Activated CD8-positive, alpha-beta T cell treated with anti-CD3 and anti-CD28 coated beads for 36 hours (primary cell): Measurements from ENCODE around the gene GSTP1. TPM values are rescaled to one million over a fixed set of nuclear protein-coding genes. Genes with fewer than 3 reads are reported as not detected.

Experiments
- ATAC-seq: fragments of 200-7000 bp; cut with Tn5 transposase; one replicate; pipeline ENCODE4 v1.10.0; 2021; ENCODE audit warnings: mild to moderate bottlenecking, moderate library complexity
- CTCF ChIA-PET: fragments of 350-600 bp; sonication (Branson Sonifier 250); formaldehyde crosslinking; loops from one replicate; lab custom pipeline; 2021; ENCODE audit warnings: antibody characterized with exemption; lab: Charles Lee
- POLR2A ChIA-PET: fragments of 350-600 bp; sonication (Branson Sonifier 250); formaldehyde crosslinking; loops from one replicate; lab custom pipeline; 2021; ENCODE audit warnings: antibody characterized with exemption; lab: Charles Lee
- DNase-seq: peaks from one replicate; pipeline ENCODE4 v3.0.0-alpha.2; 2020
- H3K27ac Mint-ChIP-seq: one replicate; pipeline ENCODE4 v1.8.0; 2021; ENCODE audit warnings: mild to moderate bottlenecking, mixed read lengths
- H3K27me3 Mint-ChIP-seq: one replicate; pipeline ENCODE4 v1.8.0; 2021; ENCODE audit warnings: mixed read lengths
- H3K36me3 Mint-ChIP-seq: one replicate; pipeline ENCODE4 v1.8.0; 2021; ENCODE audit warnings: low read depth, mixed read lengths
- H3K4me1 Mint-ChIP-seq: one replicate; pipeline ENCODE4 v1.8.0; 2021; ENCODE audit warnings: low read depth, mixed read lengths
- H3K4me3 Mint-ChIP-seq: one replicate; pipeline ENCODE4 v1.8.0; 2021; ENCODE audit warnings: mild to moderate bottlenecking, moderate library complexity, mixed read lengths
- H3K9me3 Mint-ChIP-seq: one replicate; pipeline ENCODE4 v1.8.0; 2021; ENCODE audit warnings: mixed read lengths
- CTCF ChIP-seq: fragments of 200-600 bp; IDR thresholded peaks from one replicate; pipeline ENCODE4 v1.8.0; 2022; ENCODE audit warnings: antibody characterized with exemption, mild to moderate bottlenecking
- intact Hi-C: fragments of 100-400 bp; cut with micrococcal nuclease; formaldehyde crosslinking; loops from one replicate; pipeline ENCODE4 v1.10.0; 2022
- total RNA-seq, 2 experiments: library from RNA; stranded (reverse); gene quantifications; one replicate each; pipeline ENCODE4 v1.2.3, GENCODE V29; 2021

The GSTP1 gene
- total RNA-seq, 2 experiments from 2014 or later: 467 to 472 TPM

- Mint-ChIP-seq H3K4me3 (peak overlapping the region; percentile 72), H3K9me3 (no peaks in the 10 kb centered on the region), H3K27ac (peak overlapping the region; percentile 74), H3K27me3 (no peaks in the 10 kb centered on the region), H3K36me3 (peaks cover 5% of the 10 kb centered on the region), H3K4me1 (peaks cover 7% of the 10 kb centered on the region)
- CTCF ChIA-PET: interaction anchor here (0.6 to 8.6 kb wide), 19 partner anchors 9 to 388 kb away, joined by 3 to 127 read pairs (median 4); partner anchors contain the start of genes ACY3, GSTP1 and TBX10
- TF ChIP-seq CTCF: no peak
- DNase-seq: no peak
- no peak for ATAC-seq
- intact Hi-C loops: no loop called here
- POLR2A ChIA-PET: interaction anchor here (1.0 to 5.9 kb wide), 15 partner anchors 9 to 191 kb away, joined by 3 to 48 read pairs (median 5); partner anchors contain the start of genes ACY3, GSTP1, NDUFV1 and PTPRCAP
Measured at GRCh38 chr11:67628710-67629385, 45.2 kb downstream of the GSTP1 start.

GRCh38 chr11:67629386-67630227, 46.0 kb downstream of the GSTP1 start, which contains the start of gene NUDT8:
TSS of gene NUDT8 (minus strand) at chr11:67629937. CDS start at chr11:67629911, 26 bp downstream.
- TF ChIP-seq CTCF: peak; percentile 96
- Mint-ChIP-seq H3K4me1 (peaks cover 7% of the 10 kb centered on the region), H3K36me3 (peaks cover 5% of the 10 kb centered on the region), H3K4me3 (peak within 1 kb of the TSS; percentile 72), H3K27me3 (no peaks in the 10 kb centered on the region), H3K27ac (peak within 1 kb of the TSS; percentile 93), H3K9me3 (no peaks in the 10 kb centered on the region)
- intact Hi-C loops: no loop called here
- peak; percentile 60 for ATAC-seq
- POLR2A ChIA-PET: interaction anchor here (0.6 to 5.9 kb wide), 17 partner anchors 8 to 192 kb away, joined by 3 to 48 read pairs (median 5); partner anchors contain the start of genes ACY3, GSTP1, NDUFV1 and PTPRCAP
- DNase-seq: peak; percentile 94
- CTCF ChIA-PET: interaction anchor here (0.6 to 8.6 kb wide), 20 partner anchors 10 to 389 kb away, joined by 3 to 127 read pairs (median 4); partner anchors contain the start of genes ACY3, GSTP1 and TBX10

GRCh38 chr11:67630228-67630942, 46.8 kb downstream of the GSTP1 start:
- Mint-ChIP-seq H3K36me3 (peaks cover 5% of the 10 kb centered on the region), H3K27me3 (no peaks in the 10 kb centered on the region), H3K9me3 (no peaks in the 10 kb centered on the region), H3K4me1 (peaks cover 7% of the 10 kb centered on the region), H3K4me3 (peak overlapping the region; percentile 72), H3K27ac (peak overlapping the region; percentile 93)
- ChIA-PET CTCF (interaction anchor here (0.9 to 8.6 kb wide), 15 partner anchors 9 to 390 kb away, joined by 3 to 127 read pairs (median 4); partner anchors contain the start of genes ACY3, GSTP1 and TBX10), POLR2A (interaction anchor here (0.6 to 5.9 kb wide), 13 partner anchors 12 to 174 kb away, joined by 3 to 48 read pairs (median 5); partner anchors contain the start of genes ACY3, GSTP1 and NDUFV1)
- intact Hi-C loops: no loop called here
- DNase-seq: peak; percentile 99
- peak; percentile 83 for ATAC-seq
- peak; percentile 83 for TF ChIP-seq CTCF

GRCh38 chr11:67630943-67631331, 47.3 kb downstream of the GSTP1 start:
- intact Hi-C loops: no loop called here
- Mint-ChIP-seq H3K4me3 (peak overlapping the region; percentile 72), H3K27ac (peak overlapping the region; percentile 55), H3K4me1 (peaks cover 7% of the 10 kb centered on the region), H3K36me3 (peaks cover 5% of the 10 kb centered on the region), H3K9me3 (no peaks in the 10 kb centered on the region), H3K27me3 (no peaks in the 10 kb centered on the region)
- ATAC-seq (no peak), DNase-seq (no peak)
- POLR2A ChIA-PET: interaction anchor here (1.0 to 5.9 kb wide), 4 partner anchors 16 to 70 kb away, joined by 3 to 48 read pairs (median 7); partner anchors contain the start of gene NDUFV1
- TF ChIP-seq CTCF: peak; percentile 57
- CTCF ChIA-PET: interaction anchor here (1.0 to 8.6 kb wide), 6 partner anchors 8 to 212 kb away, joined by 3 to 127 read pairs (median 37); partner anchors contain the start of genes ACY3 and TBX10
